Esophagus (tissue), 2 donors: Measurements from ENCODE around the gene RAB40B. TPM values are rescaled to one million over a fixed set of nuclear protein-coding genes. Genes with fewer than 3 reads are reported as not detected.

Source experiments
- H3K27ac ChIP-seq, 2 donors: one replicate each; pipeline ENCODE4 v1.5.1; 2013; ENCODE audit warnings: low read depth in 2 of 2, mild to moderate bottlenecking in 2 of 2, inconsistent platforms in 1 of 2, low read length in 1 of 2, moderate library complexity in 1 of 2
- H3K27me3 ChIP-seq, 2 donors: one replicate each; pipeline ENCODE4 v1.6.1; 2013; ENCODE audit warnings: low read length in 2 of 2, control low read depth in 1 of 2, mild to moderate bottlenecking in 1 of 2; ENCODE audit not compliant: insufficient read depth in 2 of 2, control insufficient read depth in 1 of 2
- H3K36me3 ChIP-seq, 2 donors: one replicate each; pipeline ENCODE4 v1.6.1; 2013; ENCODE audit warnings: low read length in 1 of 2; ENCODE audit not compliant: control insufficient read depth in 2 of 2, insufficient read depth in 2 of 2
- H3K4me1 ChIP-seq, 2 donors: one replicate each; pipeline ENCODE4 v1.6.1; 2013; ENCODE audit warnings: low read length in 1 of 2; ENCODE audit not compliant: control insufficient read depth in 2 of 2, insufficient read depth in 2 of 2
- H3K4me3 ChIP-seq, 2 donors: one replicate each; pipeline ENCODE4 v1.5.1; 2013; ENCODE audit warnings: low read length in 2 of 2, mild to moderate bottlenecking in 2 of 2, low read depth in 1 of 2, moderate library complexity in 1 of 2
- H3K9me3 ChIP-seq, 2 donors: one replicate each; pipeline ENCODE4 v1.6.1; 2013; ENCODE audit warnings: mild to moderate bottlenecking in 2 of 2, low read depth in 1 of 2, low read length in 1 of 2, moderate library complexity in 1 of 2; ENCODE audit not compliant: control insufficient read depth in 2 of 2, insufficient read depth in 1 of 2
- WGBS, 2 donors: extraction: QIAGEN DNeasy Blood & Tissue Kit; methylation state at CpG; one replicate each; pipeline ENCODE4 v1.1.7; 2013; 5-methylcytosine and 5-hydroxymethylcytosine counted together
- polyA plus RNA-seq, 2 donors: library from polyadenylated mRNA; stranded (reverse); fragments of 200-250 nt; gene quantifications; one replicate each; pipeline ENCODE4 v1.2.3, GENCODE V29; 2013
- donor health status: healthy with polysubstance abuse.
- donor health status: Bipolar disorder and iron deficiency.

Gene RAB40B
- polyA plus RNA-seq, 2 donors = 9.3 to 9.7 TPM

- Histone ChIP-seq H3K9me3 (no peaks in the 10 kb centered on the region), H3K4me3 (no peak overlapping the region), H3K4me1 (no peaks in the 10 kb centered on the region), H3K27ac (no peak overlapping the region), H3K36me3 (peaks cover 0 to 3% of the 10 kb centered on the region in 2 donors), H3K27me3 (no peaks in the 10 kb centered on the region)
- WGBS, 2 donors = 84 to 96% methylated on average over 1 of the region's 1 CpG
These were observed 15.0 kb downstream of the RAB40B start for GRCh38 chr17:82683534-82683933.

- Histone ChIP-seq H3K27me3 (no peaks in the 10 kb centered on the region), H3K4me3 (no peak overlapping the region), H3K4me1 (no peaks in the 10 kb centered on the region), H3K9me3 (no peaks in the 10 kb centered on the region), H3K36me3 (peaks cover 3% of the 10 kb centered on the region in 2 donors), H3K27ac (no peak overlapping the region)
- 97% methylated on average over 3 of the region's 3 CpGs for WGBS, 2 donors
These were observed 17.0 kb downstream of the RAB40B start for GRCh38 chr17:82681547-82681946.

- Histone ChIP-seq H3K27me3 (no peaks in the 10 kb centered on the region), H3K4me3 (no peak overlapping the region), H3K27ac (no peak overlapping the region), H3K9me3 (no peaks in the 10 kb centered on the region), H3K36me3 (peaks cover 3% of the 10 kb centered on the region in 2 donors), H3K4me1 (no peaks in the 10 kb centered on the region)
- WGBS, 2 donors = 86 to 89% methylated on average over 28 of the region's 28 CpGs
These were observed 18.7 kb downstream of the RAB40B start for GRCh38 chr17:82679586-82680465.

- H3K4me3 ChIP-seq = no peak overlapping the region
- H3K27ac ChIP-seq = no peak overlapping the region
- no peaks in the 10 kb centered on the region for H3K27me3 ChIP-seq
- 87% methylated on average over 13 to 14 of the region's 14 CpGs for WGBS, 2 donors
- H3K9me3 ChIP-seq = no peaks in the 10 kb centered on the region
- no peaks in the 10 kb centered on the region for H3K4me1 ChIP-seq
- peaks cover 0 to 3% of the 10 kb centered on the region in 2 donors for H3K36me3 ChIP-seq
These were observed 20.1 kb downstream of the RAB40B start for GRCh38 chr17:82678265-82678891.

- WGBS, 2 donors = 88 to 89% methylated on average over 23 of the region's 23 CpGs
These were observed 21.1 kb downstream of the RAB40B start for GRCh38 chr17:82677353-82677925.

GRCh38 chr17:82675476-82676245 is 22.8 kb downstream of the RAB40B start:
- WGBS, 2 donors = 88 to 90% methylated on average over 18 of the region's 18 CpGs
- H3K27ac ChIP-seq = no peak overlapping the region
- no peak overlapping the region for H3K4me3 ChIP-seq
- H3K36me3 ChIP-seq = peaks cover 0 to 3% of the 10 kb centered on the region in 2 donors
- H3K4me1 ChIP-seq = peaks cover 0 to 4% of the 10 kb centered on the region in 2 donors
- no peaks in the 10 kb centered on the region for H3K9me3 ChIP-seq
- H3K27me3 ChIP-seq = no peaks in the 10 kb centered on the region

More at GRCh38 chr17:82677353-82677925, 21.1 kb downstream of the RAB40B start:
- Histone ChIP-seq H3K4me3 (no peak overlapping the region), H3K27me3 (no peaks in the 10 kb centered on the region), H3K9me3 (no peaks in the 10 kb centered on the region), H3K4me1 (no peaks in the 10 kb centered on the region), H3K27ac (no peak overlapping the region), H3K36me3 (peaks cover 0 to 3% of the 10 kb centered on the region in 2 donors)

- H3K27ac ChIP-seq = no peak overlapping the region
- WGBS, 2 donors = 77% methylated on average over 20 of the region's 20 CpGs
- no peak overlapping the region for H3K4me3 ChIP-seq
- H3K27me3 ChIP-seq = no peaks in the 10 kb centered on the region
- H3K4me1 ChIP-seq = peaks cover 0 to 4% of the 10 kb centered on the region in 2 donors
- no peaks in the 10 kb centered on the region for H3K9me3 ChIP-seq
- H3K36me3 ChIP-seq = peaks cover 0 to 3% of the 10 kb centered on the region in 2 donors
These were observed 23.6 kb downstream of the RAB40B start for GRCh38 chr17:82674656-82675475.

GRCh38 chr17:82670661-82671450 is 27.6 kb downstream of the RAB40B start:
- Histone ChIP-seq H3K27me3 (no peaks in the 10 kb centered on the region), H3K4me3 (no peak overlapping the region), H3K36me3 (no peaks in the 10 kb centered on the region), H3K4me1 (peaks cover 0 to 9% of the 10 kb centered on the region in 2 donors), H3K9me3 (no peaks in the 10 kb centered on the region), H3K27ac (no peak overlapping the region)
- WGBS, 2 donors = 88 to 90% methylated on average over 19 of the region's 19 CpGs
